ENCODE data around the gene SHC2.
"Not testable (repeated sequence)": the region's sequence is repeated elsewhere in the genome, so short reads cannot be mapped to it uniquely, and the experiment has no call there.

DNA sequence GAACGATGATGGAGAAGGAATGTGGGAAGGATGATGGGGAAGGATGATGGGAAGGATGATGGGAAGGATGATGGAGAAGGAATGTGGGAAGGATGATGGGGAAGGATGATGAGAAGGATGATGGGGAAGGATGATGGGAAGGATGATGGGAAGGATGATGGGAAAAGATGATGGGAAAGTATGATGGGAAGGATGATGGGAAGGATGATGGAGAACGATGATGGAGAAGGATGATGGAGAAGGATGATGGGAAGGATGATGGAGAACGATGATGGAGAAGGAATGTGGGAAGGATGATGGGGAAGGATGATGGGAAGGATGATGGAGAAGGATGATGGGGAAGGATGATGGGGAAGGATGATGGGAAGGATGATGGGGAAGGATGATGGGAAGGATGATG, 20.3 kb upstream of the SHC2 start:
- not testable (repeated sequence) for TF ChIP-seq EZH2 (IDR thresholded peaks at IDR 0.05; ENCODE audit: low read length, missing control alignments)
- TF ChIP-seq, protein P1, sequence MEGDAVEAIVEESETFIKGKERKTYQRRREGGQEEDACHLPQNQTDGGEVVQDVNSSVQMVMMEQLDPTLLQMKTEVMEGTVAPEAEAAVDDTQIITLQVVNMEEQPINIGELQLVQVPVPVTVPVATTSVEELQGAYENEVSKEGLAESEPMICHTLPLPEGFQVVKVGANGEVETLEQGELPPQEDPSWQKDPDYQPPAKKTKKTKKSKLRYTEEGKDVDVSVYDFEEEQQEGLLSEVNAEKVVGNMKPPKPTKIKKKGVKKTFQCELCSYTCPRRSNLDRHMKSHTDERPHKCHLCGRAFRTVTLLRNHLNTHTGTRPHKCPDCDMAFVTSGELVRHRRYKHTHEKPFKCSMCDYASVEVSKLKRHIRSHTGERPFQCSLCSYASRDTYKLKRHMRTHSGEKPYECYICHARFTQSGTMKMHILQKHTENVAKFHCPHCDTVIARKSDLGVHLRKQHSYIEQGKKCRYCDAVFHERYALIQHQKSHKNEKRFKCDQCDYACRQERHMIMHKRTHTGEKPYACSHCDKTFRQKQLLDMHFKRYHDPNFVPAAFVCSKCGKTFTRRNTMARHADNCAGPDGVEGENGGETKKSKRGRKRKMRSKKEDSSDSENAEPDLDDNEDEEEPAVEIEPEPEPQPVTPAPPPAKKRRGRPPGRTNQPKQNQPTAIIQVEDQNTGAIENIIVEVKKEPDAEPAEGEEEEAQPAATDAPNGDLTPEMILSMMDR (conservative IDR thresholded peaks at IDR 0.05 in 1 of 2, IDR thresholded peaks at IDR 0.05 in 1 of 2; ENCODE audit: low read depth in 1 of 2, low read length in 2 of 2): not testable (repeated sequence)
